ENCODE measurements around the gene CLASP1.

CLASP1 gene

GRCh38 chr2:121524685-121525425 lies 124.4 kb downstream of the CLASP1 start:
- H3K4me3 ChIP-seq (replicated peaks; ENCODE audit: insufficient read depth, low read length), result no peak overlapping the region
- no peak overlapping the region for H3K27ac ChIP-seq (replicated peaks)
- no peak for DNase-seq (ENCODE audit: low read depth in 1 of 2, low spot score in 1 of 2)
- TF ChIP-seq POLR2AphosphoS5 (IDR thresholded peaks at IDR 0.05; ENCODE audit: low read depth), result no peak
- H3K27me3 ChIP-seq (ENCODE audit: insufficient read depth, poor library complexity, severe bottlenecking), result no peaks in the 10 kb centered on the region

- TF ChIP-seq REST (IDR thresholded peaks at IDR 0.05; ENCODE audit: insufficient replicate concordance, low read depth) (no peak), POLR2AphosphoS5 (IDR thresholded peaks at IDR 0.05; ENCODE audit: low read depth) (no peak), SPI1 (IDR thresholded peaks at IDR 0.05; ENCODE audit: borderline replicate concordance, low read depth) (no peak), CTCF (IDR thresholded peaks at IDR 0.05; ENCODE audit: insufficient read depth, low read length) (no peak), GABPA (IDR thresholded peaks at IDR 0.05; ENCODE audit: low read depth) (no peak)
- no peak overlapping the region for H3K27ac ChIP-seq (replicated peaks)
- no peaks in the 10 kb centered on the region for H3K27me3 ChIP-seq (ENCODE audit: insufficient read depth, poor library complexity, severe bottlenecking)
- H3K4me3 ChIP-seq (replicated peaks; ENCODE audit: insufficient read depth, low read length), result no peak overlapping the region
- no peak for DNase-seq (ENCODE audit: low read depth in 1 of 2, low spot score in 1 of 2)
Measured at GRCh38 chr2:121521359-121521758, 127.9 kb downstream of the CLASP1 start.

GRCh38 chr2:121520641-121520994 lies 128.6 kb downstream of the CLASP1 start:
- no peak for DNase-seq (ENCODE audit: low read depth in 1 of 2, low spot score in 1 of 2)
- no peak overlapping the region for H3K27ac ChIP-seq (replicated peaks)
- no peak for TF ChIP-seq POLR2AphosphoS5 (IDR thresholded peaks at IDR 0.05; ENCODE audit: low read depth)
- TF ChIP-seq SPI1 (IDR thresholded peaks at IDR 0.05; ENCODE audit: borderline replicate concordance, low read depth), result no peak
- no peak for TF ChIP-seq GABPA (IDR thresholded peaks at IDR 0.05; ENCODE audit: low read depth)
- no peak for TF ChIP-seq REST (IDR thresholded peaks at IDR 0.05; ENCODE audit: insufficient replicate concordance, low read depth)
- TF ChIP-seq CTCF (IDR thresholded peaks at IDR 0.05; ENCODE audit: insufficient read depth, low read length), result no peak
- H3K27me3 ChIP-seq (ENCODE audit: insufficient read depth, poor library complexity, severe bottlenecking), result no peaks in the 10 kb centered on the region
- no peak overlapping the region for H3K4me3 ChIP-seq (replicated peaks; ENCODE audit: insufficient read depth, low read length)

GRCh38 chr2:121519732-121520640 lies 129.3 kb downstream of the CLASP1 start:
- Histone ChIP-seq H3K27ac (replicated peaks) (no peak overlapping the region), H3K4me3 (replicated peaks; ENCODE audit: insufficient read depth, low read length) (no peak overlapping the region), H3K27me3 (ENCODE audit: insufficient read depth, poor library complexity, severe bottlenecking) (no peaks in the 10 kb centered on the region)
- no peak for DNase-seq (ENCODE audit: low read depth in 1 of 2, low spot score in 1 of 2)
- no peak for TF ChIP-seq SPI1 (IDR thresholded peaks at IDR 0.05; ENCODE audit: borderline replicate concordance, low read depth)
- TF ChIP-seq REST (IDR thresholded peaks at IDR 0.05; ENCODE audit: insufficient replicate concordance, low read depth), result no peak
- TF ChIP-seq POLR2AphosphoS5 (IDR thresholded peaks at IDR 0.05; ENCODE audit: low read depth), result no peak
- TF ChIP-seq GABPA (IDR thresholded peaks at IDR 0.05; ENCODE audit: low read depth), result no peak
- TF ChIP-seq CTCF (IDR thresholded peaks at IDR 0.05; ENCODE audit: insufficient read depth, low read length), result no peak

Data from HL-60 (cell line).